Ammon's horn (tissue), 1 donor: ENCODE data around the gene CALM3.
A peak's percentile ranks its signal among the peaks of the same experiment; 100 is the strongest.
"Not testable (repeated sequence)": the region's sequence is repeated elsewhere in the genome, so short reads cannot be mapped to it uniquely, and the experiment has no call there.

Source experiments
- DNase-seq: peaks from one replicate; pipeline ENCODE4 v3.0.0-alpha.2; 2016; ENCODE audit warnings: low spot score

CALM3 gene

GRCh38 chr19:46601318-46602224 lies at the start of gene CALM3:
TSS of gene CALM3 (plus strand) at chr19:46601330. CDS start at chr19:46601435, 105 bp downstream.
- DNase-seq, result no peak

- no peak for DNase-seq
Measured at GRCh38 chr19:46552891-46553290, 48.2 kb upstream of the CALM3 start.

- DNase-seq, result no peak
Measured at GRCh38 chr19:46554161-46554560, 47.0 kb upstream of the CALM3 start.

DNA sequence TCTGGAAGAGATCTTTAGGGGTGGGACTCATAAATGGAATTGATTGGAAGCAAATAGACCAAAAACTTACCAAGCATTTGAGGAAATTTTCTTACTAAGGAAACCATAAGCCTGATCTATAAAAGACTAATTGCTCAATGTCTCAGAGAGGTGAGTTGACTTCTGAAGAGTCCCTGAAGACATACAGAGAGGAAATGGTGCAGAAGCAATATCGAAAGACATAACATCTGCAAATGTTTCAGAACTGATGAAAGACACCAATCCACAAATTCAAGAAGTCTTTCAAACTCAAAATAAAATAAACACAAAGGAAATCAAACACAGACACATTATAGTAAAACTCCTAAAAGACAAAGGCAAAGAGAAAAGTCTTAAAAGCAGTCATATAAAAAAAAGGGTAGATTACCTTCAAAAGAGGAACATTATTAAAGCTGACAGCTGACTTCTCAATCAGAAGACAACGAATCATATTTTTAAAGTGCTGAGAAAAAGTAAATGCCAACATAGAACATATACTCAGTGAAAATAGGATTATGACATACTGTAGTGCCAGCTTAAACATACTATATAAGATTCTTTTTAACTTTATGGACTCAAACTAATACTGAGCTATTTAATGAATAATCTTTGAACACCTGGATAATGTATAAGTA lies 45.4 kb upstream of the CALM3 start:
- DNase-seq, result no peak

GRCh38 chr19:46556471-46556870 lies 44.7 kb upstream of the CALM3 start:
- DNase-seq, result not testable (repeated sequence)

DNA sequence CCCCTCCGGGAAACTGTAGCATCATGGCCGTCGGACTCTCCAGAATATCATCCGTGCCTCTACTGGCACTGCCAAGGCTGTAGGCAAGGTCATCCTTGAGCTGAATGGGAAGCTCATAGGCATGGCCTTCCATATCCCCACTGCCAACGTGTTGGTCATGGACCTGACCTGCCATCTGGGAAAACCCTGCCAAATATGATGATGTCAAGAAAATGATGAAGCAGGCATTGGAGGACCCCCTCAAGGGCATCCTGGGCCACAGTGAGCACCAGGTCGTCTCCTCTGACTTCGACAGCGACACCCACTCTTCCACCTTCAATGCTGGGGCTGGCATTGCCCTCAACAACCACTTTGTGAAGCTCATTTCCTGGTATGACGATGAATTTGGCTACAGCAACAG lies 41.9 kb upstream of the CALM3 start:
- no peak for DNase-seq

GRCh38 chr19:46559675-46560074 lies 41.5 kb upstream of the CALM3 start:
- not testable (repeated sequence) for DNase-seq

- DNase-seq, result no peak
Measured at GRCh38 chr19:46564701-46565100, 36.4 kb upstream of the CALM3 start.

- DNase-seq, result no peak
Measured at GRCh38 chr19:46571495-46571894, 29.6 kb upstream of the CALM3 start.

GRCh38 chr19:46573679-46574498 lies 27.2 kb upstream of the CALM3 start:
- DNase-seq, result no peak

- peak; percentile 27 for DNase-seq
Measured at GRCh38 chr19:46574533-46574932, 26.6 kb upstream of the CALM3 start.

DNA sequence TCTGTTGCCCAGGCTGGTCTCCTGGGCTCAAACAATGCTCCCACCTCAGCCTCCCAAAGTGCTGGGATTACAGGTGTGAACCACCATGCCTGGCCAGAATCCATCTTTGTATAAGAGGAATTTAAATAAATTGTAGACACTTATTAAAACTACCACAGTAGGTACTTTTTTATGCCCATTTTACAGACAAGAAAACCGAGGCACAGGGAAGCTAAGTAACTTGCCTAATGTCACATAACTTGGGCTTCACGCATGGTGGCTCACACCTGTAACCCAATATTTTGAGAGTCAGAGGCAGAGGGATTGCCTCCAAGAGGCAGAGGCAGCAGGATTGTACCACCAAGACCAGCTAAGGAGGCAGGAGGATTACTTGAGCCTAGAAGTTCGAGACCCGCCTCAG lies 22.7 kb upstream of the CALM3 start:
- no peak for DNase-seq

GRCh38 chr19:46579361-46579879 lies 21.7 kb upstream of the CALM3 start:
- peak; percentile 57 for DNase-seq

DNA sequence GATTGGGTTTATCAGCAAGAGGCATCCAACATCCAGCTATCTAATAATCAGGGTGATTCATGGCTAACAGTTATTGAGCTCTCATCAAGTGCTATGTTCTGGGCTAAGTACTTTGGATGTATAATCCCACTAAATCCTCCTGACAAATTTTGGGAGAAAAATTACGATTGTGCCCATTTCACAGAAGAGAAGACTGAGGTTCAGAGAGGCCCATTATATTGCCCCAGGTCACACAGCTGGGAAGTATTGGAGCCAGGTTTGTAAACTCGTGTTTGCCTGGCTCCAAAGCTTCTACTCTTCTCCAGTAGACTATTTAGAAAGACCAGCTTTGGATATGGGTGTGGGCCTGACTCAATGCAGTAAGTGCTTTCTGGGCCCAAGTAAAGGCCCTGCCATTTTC lies 20.9 kb upstream of the CALM3 start:
- DNase-seq, result no peak

DNA sequence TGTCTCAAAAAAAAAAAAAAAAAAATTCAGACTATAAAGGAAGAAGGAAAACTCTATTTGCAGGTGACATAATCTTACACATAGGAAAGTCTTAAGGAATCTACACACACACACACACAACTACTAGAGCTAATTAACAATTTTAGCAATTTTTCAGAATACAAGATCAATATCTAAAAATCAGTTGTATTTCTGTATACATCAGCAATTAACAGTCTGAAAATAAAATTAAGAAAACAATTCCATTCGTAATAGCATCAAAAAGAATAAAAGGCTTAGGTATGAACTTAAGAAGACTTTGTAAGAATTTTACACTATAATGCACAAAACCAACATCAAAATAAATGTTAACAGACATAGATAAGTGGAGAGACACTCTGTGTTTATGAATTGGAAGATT lies 15.6 kb upstream of the CALM3 start:
- DNase-seq, result no peak

- DNase-seq, result no peak
Measured at GRCh38 chr19:46586294-46586693, 14.8 kb upstream of the CALM3 start.

DNA sequence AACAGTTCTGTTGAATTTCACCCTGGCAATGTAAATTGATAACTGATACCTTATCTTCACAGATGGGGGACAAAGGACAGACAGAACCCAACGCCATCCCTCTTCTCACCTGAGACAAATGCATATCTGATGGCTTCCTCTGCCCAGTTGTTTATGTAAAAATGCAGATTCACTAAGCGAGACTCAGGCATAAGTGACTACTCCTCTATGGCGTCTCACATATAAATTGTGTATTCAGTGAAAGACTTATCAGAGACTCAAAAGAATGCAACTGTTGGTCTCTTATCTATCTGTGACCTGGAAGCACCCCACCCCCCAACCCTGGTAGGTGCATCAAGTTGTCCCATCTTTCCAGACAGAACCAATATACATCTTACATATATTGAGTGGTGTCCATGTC lies 13.3 kb upstream of the CALM3 start:
- DNase-seq, result no peak

- no peak for DNase-seq
Measured at GRCh38 chr19:46591254-46591653, 9.9 kb upstream of the CALM3 start.

- DNase-seq, result no peak
Measured at GRCh38 chr19:46591870-46592269, 9.3 kb upstream of the CALM3 start.

- no peak for DNase-seq
Measured at GRCh38 chr19:46596008-46596407, 5.1 kb upstream of the CALM3 start.

- DNase-seq, result no peak
Measured at GRCh38 chr19:46598372-46598917, 2.7 kb upstream of the CALM3 start.
